Lower leg skin (tissue), 4 donors: Measurements from ENCODE around the gene ADGRG7. TPM values are rescaled to one million over a fixed set of nuclear protein-coding genes. Genes with fewer than 3 reads are reported as not detected.

Source experiments
- DNase-seq, 2 donors: peaks; one replicate each; pipeline ENCODE4 v3.0.0-alpha.2; 2019; ENCODE audit warnings: low spot score in 2 of 2
- H3K4me3 ChIP-seq: fragments of 200-600 bp; sonication (generic); 2 replicates; pipeline ENCODE4 v1.5.1; 2017; ENCODE audit warnings: mild to moderate bottlenecking, low read depth; ENCODE audit not compliant: poor library complexity, severe bottlenecking
- POLR2A ChIP-seq, 2 donors: fragments of 450-650 bp; IDR thresholded peaks; one replicate each; pipeline ENCODE4 v1.6.1; 2016 to 2017; ENCODE audit warnings: antibody characterized with exemption in 2 of 2, mild to moderate bottlenecking in 1 of 2, moderate library complexity in 1 of 2
- WGBS, 2 donors: methylation state at CpG; one replicate each; pipeline ENCODE4 v1.1.5; 2018; 5-methylcytosine and 5-hydroxymethylcytosine counted together
- intact Hi-C: fragments of 100-400 bp; cut with DNase I; formaldehyde crosslinking; loops from one replicate; pipeline ENCODE4 v1.15.0; 2023; ENCODE audit warnings: low total_unique reads
- total RNA-seq, 4 donors: library from RNA; depleted of rRNA; stranded (reverse); fragments of >200 nt; gene quantifications; one replicate each; pipeline ENCODE4 v1.1.0, GENCODE V29; 2016
- TF ChIP-seq, protein P1 (sequence below), 3 donors: fragments of 450-650 bp; IDR thresholded peaks; one replicate each; pipeline ENCODE4 v1.5.1; 2016; ENCODE audit warnings: antibody characterized with exemption in 3 of 3, mild to moderate bottlenecking in 3 of 3, moderate library complexity in 2 of 3

ADGRG7 gene
- total RNA-seq, 4 donors from 2014 or later, result not detected

DNA sequence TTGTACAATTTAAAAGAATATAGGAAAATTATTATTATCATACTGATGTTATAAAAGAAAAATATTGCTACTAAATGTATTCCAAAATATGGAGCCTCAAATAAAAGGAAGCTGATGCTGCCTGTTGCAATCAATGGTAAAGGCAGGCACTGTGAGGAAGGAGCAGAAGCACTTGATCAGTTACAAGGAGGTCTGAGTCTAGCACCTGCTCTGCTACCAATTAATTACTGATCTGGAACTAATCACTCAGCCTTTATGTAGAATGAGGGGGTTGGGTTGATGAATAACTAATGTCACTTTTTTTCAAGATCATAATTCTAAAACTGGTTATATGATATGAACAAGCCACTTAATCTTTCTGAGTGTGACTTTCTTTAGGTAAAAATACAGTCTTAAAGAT is 5.5 kb downstream of the ADGRG7 start:
- TF ChIP-seq, protein P1, sequence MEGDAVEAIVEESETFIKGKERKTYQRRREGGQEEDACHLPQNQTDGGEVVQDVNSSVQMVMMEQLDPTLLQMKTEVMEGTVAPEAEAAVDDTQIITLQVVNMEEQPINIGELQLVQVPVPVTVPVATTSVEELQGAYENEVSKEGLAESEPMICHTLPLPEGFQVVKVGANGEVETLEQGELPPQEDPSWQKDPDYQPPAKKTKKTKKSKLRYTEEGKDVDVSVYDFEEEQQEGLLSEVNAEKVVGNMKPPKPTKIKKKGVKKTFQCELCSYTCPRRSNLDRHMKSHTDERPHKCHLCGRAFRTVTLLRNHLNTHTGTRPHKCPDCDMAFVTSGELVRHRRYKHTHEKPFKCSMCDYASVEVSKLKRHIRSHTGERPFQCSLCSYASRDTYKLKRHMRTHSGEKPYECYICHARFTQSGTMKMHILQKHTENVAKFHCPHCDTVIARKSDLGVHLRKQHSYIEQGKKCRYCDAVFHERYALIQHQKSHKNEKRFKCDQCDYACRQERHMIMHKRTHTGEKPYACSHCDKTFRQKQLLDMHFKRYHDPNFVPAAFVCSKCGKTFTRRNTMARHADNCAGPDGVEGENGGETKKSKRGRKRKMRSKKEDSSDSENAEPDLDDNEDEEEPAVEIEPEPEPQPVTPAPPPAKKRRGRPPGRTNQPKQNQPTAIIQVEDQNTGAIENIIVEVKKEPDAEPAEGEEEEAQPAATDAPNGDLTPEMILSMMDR (IDR thresholded peaks at IDR 0.05), result no peak
- no peak for TF ChIP-seq POLR2A (IDR thresholded peaks at IDR 0.05)
- intact Hi-C loops, result no loop called here
- no peak overlapping the region for H3K4me3 ChIP-seq
- DNase-seq, result no peak

DNA sequence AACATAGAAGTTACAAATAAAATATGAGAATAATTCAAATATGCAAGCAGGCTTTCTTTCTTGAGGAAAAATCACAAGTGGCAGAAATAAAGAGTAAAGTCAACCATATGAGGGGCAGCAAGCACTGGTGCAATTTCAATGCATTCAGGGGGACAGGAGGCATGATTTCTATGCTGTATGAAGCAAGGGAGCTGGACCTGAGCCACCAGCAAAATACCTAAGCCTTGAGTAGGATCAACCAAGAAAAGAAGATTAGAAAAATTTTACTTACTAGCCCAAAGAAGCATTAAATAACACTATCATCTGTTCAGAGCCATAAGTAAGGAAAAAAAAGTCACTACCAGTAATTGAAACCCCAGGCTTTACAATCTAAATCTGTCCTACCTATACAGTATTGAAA is 6.3 kb downstream of the ADGRG7 start:
- intact Hi-C loops, result no loop called here
- no peak for DNase-seq
- no peak overlapping the region for H3K4me3 ChIP-seq
- TF ChIP-seq, protein P1 (IDR thresholded peaks at IDR 0.05), result no peak
- no peak for TF ChIP-seq POLR2A (IDR thresholded peaks at IDR 0.05)

DNA sequence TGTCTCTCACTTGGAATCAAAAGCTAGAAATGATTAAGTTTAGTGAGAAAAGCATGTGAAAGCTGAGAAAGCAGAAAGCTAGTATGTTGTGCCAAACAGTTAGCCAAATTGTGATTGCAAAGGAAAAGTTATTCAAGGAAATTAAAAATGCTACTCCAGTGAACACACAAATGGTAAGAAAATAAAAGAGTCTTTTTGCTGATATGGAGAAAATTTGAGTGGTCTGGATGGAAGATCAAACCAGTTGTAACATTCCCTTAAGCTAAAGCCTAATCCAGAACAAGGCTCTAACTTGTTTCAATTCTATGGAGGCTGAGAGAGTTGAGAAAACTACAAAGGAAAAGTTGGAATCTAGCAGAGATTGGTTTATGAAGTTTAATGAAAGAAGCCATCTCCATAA is 11.8 kb downstream of the ADGRG7 start:
- H3K4me3 ChIP-seq, result no peak overlapping the region
- TF ChIP-seq POLR2A (IDR thresholded peaks at IDR 0.05), result no peak
- intact Hi-C loops, result no loop called here
- DNase-seq, result no peak

DNA sequence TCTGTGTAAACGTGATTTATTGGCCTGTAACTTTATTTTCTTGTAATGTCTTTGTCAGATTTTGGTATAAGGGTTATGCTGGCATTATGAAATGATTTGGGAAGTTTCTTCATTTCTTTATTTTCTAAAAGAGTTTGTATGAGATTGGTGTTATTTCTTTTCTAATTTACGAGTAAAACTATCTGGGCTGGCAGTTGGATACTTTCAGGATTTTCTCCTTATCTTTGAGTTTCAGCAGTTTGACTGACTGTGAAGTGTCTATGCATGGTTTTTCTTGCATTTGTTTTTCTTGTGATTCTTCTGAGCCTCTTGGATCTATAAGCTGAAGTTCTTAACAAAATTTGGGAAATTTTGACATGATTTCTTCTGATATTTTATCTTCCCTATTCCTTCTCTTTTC is 18.1 kb downstream of the ADGRG7 start:
- DNase-seq, result no peak
- intact Hi-C loops, result no loop called here
- WGBS, 2 donors, result 67 to 69% methylated on average over 2 of the region's 2 CpGs
- no peak overlapping the region for H3K4me3 ChIP-seq
- no peak for TF ChIP-seq POLR2A (IDR thresholded peaks at IDR 0.05)

DNA sequence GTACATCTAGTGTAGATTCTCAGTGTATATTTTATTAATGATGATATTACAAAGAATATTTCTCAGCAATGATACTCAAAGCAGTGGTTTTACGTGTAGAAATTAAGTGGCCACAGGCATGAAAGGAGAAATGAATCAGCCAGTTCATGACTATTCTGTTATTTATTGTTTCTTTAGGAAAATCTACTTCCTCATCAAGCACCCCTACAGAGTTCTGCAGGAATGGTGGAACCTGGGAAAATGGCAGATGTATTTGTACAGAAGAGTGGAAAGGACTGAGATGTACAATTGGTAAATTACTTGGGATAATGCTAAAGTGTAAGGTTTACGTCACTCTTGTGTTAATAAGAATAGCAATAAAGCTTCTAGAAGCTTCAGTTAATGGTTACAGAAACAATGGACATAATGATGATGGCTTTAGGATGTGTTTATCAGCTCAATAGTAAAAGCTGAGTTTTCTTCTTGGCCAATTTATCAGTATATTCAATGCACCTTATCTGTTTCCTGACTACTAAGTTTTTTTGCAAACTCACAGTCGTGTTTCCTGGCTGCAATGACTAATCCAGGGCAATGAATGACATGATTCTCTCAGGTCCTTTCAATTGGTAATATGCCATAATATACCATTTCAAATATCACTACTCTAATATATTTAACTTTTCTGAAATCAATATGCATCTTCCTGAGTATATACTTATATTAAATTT is 20.2 kb downstream of the ADGRG7 start:
- intact Hi-C loops, result no loop called here
- 70 to 77% methylated on average over 3 of the region's 3 CpGs for WGBS, 2 donors
- no peak for DNase-seq
- TF ChIP-seq POLR2A (IDR thresholded peaks at IDR 0.05), result no peak
- TF ChIP-seq, protein P1 (IDR thresholded peaks at IDR 0.05), result no peak
- no peak overlapping the region for H3K4me3 ChIP-seq

DNA sequence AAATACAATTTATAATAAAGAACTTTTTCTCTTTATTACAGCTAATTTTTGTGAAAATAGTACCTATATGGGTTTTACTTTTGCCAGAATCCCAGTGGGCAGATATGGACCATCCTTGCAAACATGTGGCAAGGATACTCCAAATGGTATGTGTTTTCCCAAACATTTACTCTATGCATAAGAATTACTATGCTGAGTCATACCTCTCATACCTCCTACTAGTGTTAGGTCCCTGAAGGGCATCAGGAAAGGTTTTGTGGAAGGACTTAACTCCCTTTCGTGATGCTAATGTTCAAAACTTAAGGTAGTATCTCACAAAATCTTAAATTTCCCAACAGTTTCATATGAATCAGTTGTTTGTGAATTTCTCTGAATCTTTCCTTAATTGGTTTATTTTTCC is 21.3 kb downstream of the ADGRG7 start:
- H3K4me3 ChIP-seq, result no peak overlapping the region
- DNase-seq, result no peak
- TF ChIP-seq, protein P1 (IDR thresholded peaks at IDR 0.05), result no peak
- no peak for TF ChIP-seq POLR2A (IDR thresholded peaks at IDR 0.05)
- intact Hi-C loops, result no loop called here
- 90 to 96% methylated on average over 1 of the region's 1 CpG for WGBS, 2 donors

DNA sequence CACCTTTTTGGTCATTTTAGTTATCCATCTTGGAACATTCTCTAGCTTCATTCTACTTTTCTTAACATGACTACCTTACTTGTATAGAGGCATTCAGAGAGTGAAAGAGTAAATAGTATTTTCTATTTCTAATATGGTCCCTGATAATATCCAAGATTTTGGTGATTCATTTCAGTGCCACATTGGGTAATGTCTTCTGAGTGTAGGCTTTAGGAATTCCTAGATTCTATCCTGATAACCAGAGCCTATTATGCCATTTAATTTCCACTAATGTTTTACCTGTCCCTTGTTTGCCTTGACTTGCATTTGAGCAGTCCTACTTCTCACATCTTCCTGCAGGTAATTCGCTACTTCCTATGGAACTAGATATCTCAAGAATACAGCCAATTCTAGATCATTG is 21.8 kb downstream of the ADGRG7 start:
- WGBS, 2 donors, result 92 to 94% methylated on average over 1 of the region's 1 CpG
- intact Hi-C loops, result no loop called here

More for the DNA sequence above, 21.8 kb downstream of the ADGRG7 start:
- no peak for DNase-seq
- no peak for TF ChIP-seq POLR2A (IDR thresholded peaks at IDR 0.05)
- TF ChIP-seq, protein P1 (IDR thresholded peaks at IDR 0.05), result no peak
- no peak overlapping the region for H3K4me3 ChIP-seq
